Activated T-cell treated with anti-CD3 and anti-CD28 coated beads, Interleukin-2, amount 50 U/mL, for 24 hours (primary cell): ENCODE results near the gene SPAG16.
"Not testable (repeated sequence)": the region's sequence is repeated elsewhere in the genome, so short reads cannot be mapped to it uniquely, and the experiment has no call there.

Source experiments
- DNase-seq: peaks from one replicate; pipeline ENCODE4 v3.0.0-alpha.2; 2020
- H3K27ac Mint-ChIP-seq: 2 replicates; pipeline ENCODE4 v1.8.0; 2020; ENCODE audit warnings: mild to moderate bottlenecking, mixed read lengths
- H3K27me3 Mint-ChIP-seq: 2 replicates; pipeline ENCODE4 v1.8.0; 2020; ENCODE audit warnings: mixed read lengths
- H3K36me3 Mint-ChIP-seq: 2 replicates; pipeline ENCODE4 v1.8.0; 2020; ENCODE audit warnings: low read depth, mixed read lengths
- H3K4me1 Mint-ChIP-seq: 2 replicates; pipeline ENCODE4 v1.8.0; 2020; ENCODE audit warnings: low read depth, mixed read lengths
- H3K4me3 Mint-ChIP-seq: 2 replicates; pipeline ENCODE4 v1.8.0; 2020; ENCODE audit warnings: mild to moderate bottlenecking, moderate library complexity, mixed read lengths
- H3K9me3 Mint-ChIP-seq: 2 replicates; pipeline ENCODE4 v1.8.0; 2020; ENCODE audit warnings: mixed read lengths

Gene SPAG16

DNA sequence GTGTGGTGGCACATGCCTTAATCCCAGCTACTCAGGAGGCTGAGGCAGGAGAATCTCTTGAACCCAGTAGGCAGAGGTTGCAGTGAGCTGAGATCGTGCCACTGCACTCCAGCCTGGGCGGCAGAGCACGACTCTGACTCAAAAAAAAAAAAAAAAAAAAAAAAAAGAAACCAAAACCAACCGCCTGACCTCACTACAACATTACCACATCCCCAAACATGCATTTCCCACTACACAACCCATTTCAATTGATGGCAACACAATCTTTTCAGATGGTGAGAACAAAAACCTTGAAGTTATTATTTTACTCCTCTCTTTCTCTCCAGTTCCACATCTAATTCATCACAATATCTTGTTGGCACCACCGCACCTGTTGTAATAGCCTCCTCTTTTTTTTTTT, 778.0 kb downstream of the SPAG16 start:
- not testable (repeated sequence) for H3K4me1 Mint-ChIP-seq, H3K4me3 Mint-ChIP-seq, H3K27me3 Mint-ChIP-seq

DNA sequence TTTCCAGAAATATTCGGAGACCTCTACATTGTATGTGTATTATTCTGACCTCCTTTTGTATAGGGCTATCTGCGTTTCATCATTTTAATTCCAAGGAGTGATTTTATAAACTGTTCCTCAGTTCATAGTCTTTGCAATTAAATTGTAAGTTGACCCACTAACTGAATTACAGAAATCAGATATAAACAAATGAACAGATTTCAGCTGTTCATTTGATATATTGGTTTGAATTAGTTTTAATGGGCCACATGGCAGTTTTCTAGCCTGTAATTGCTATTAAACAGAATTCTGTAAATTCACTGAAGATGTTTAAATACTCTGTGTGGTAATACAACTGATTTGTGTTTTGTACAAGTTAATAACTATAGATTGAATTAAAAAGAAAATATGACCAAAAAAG, 780.2 kb downstream of the SPAG16 start:
- no peaks in the 10 kb centered on the region for H3K36me3 Mint-ChIP-seq
- H3K4me1 Mint-ChIP-seq: no peaks in the 10 kb centered on the region
- H3K9me3 Mint-ChIP-seq: peaks cover 2% of the 10 kb centered on the region
- H3K27me3 Mint-ChIP-seq: no peaks in the 10 kb centered on the region
- no peak overlapping the region for H3K27ac Mint-ChIP-seq
- no peak for DNase-seq
- H3K4me3 Mint-ChIP-seq: no peak overlapping the region

More for the DNA sequence above, 778.0 kb downstream of the SPAG16 start:
- not testable (repeated sequence) for DNase-seq, H3K36me3 Mint-ChIP-seq, H3K9me3 Mint-ChIP-seq, H3K27ac Mint-ChIP-seq

DNA sequence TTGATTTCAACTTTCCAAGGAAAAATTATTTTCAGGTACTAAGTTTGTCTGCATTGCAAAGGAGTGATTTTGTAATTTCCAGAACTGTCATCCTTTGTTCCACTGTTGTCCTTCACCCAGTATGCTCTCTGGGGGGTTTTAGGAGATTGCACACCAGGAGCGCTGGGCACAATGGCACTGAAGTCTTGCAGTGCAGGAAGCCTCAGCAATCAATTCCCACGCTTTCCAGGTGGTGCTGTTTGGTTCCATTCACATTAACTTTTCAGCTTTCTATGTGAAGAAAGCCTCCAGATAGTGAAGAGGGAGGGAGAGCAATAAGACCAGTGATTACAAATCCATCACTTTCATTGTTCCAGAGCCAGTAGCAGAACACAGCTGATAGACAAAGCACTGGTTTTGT, 782.6 kb downstream of the SPAG16 start:
- Mint-ChIP-seq H3K4me3 (no peak overlapping the region), H3K36me3 (no peaks in the 10 kb centered on the region), H3K27ac (no peak overlapping the region), H3K27me3 (no peaks in the 10 kb centered on the region), H3K9me3 (peaks cover 2% of the 10 kb centered on the region), H3K4me1 (no peaks in the 10 kb centered on the region)
- DNase-seq: no peak

DNA sequence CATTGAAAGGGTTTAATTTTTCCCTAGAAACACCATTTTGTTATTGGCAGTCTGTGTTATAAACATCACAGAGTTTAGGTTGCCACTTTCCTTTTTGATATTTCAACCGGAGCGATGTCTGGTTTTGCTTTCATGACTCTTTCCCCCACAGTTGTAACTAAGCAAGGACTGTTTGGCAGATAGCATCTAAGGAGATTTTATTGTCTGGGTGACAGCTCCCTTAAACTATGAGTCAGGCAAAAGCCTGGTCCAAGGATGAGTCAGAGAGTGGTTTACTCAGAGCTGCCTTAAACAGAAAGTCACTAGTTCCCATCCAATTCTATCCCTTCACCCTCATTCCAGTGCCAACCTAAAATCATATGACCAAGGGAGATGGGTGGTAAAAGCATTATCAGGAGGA, 785.0 kb downstream of the SPAG16 start:
- DNase-seq: no peak
- Mint-ChIP-seq H3K27me3 (no peaks in the 10 kb centered on the region), H3K4me3 (no peak overlapping the region), H3K27ac (no peak overlapping the region), H3K4me1 (no peaks in the 10 kb centered on the region), H3K36me3 (no peaks in the 10 kb centered on the region), H3K9me3 (no peaks in the 10 kb centered on the region)

DNA sequence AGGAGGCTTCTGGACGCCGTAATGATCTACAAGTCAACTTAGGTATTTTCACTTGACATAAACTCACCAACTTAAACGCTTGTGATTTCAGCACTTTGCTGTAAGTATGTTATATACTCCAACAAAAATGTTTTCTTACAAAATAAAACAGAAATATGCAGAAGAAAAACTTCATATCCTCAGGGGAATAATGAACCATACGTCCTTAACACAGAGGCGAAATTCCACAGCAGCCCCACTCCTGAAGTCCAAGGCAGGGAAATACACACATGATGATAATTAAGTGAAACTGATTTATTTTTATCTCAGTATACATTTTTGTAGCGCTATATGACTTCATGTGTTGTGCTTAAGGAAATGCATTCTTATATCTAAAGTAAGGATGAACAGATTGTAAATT, 791.2 kb downstream of the SPAG16 start:
- no peaks in the 10 kb centered on the region for H3K36me3 Mint-ChIP-seq
- no peaks in the 10 kb centered on the region for H3K4me1 Mint-ChIP-seq
- no peak overlapping the region for H3K4me3 Mint-ChIP-seq
- no peak overlapping the region for H3K27ac Mint-ChIP-seq
- DNase-seq: no peak
- H3K9me3 Mint-ChIP-seq: no peaks in the 10 kb centered on the region
- no peaks in the 10 kb centered on the region for H3K27me3 Mint-ChIP-seq

DNA sequence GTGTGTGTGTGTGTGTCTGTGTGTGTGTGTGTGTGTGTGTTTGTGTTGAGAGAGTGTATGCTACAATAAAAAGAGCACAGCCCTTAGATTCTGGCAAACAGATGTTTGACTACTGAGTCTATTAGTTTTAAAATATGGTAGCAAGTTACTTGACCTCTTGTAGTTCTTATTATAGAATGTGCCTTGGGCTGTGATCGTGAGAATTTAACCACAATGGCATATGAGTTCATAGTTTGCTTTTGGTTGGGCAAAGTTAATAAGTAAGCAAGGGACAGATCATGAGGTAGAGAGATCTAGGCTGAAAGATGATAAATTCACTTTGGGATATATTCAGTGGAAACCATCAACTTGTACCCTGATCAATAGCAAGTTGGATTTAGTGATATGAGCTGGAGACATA, 792.3 kb downstream of the SPAG16 start:
- Mint-ChIP-seq H3K9me3 (no peaks in the 10 kb centered on the region), H3K27ac (no peak overlapping the region), H3K4me3 (no peak overlapping the region), H3K36me3 (no peaks in the 10 kb centered on the region), H3K4me1 (no peaks in the 10 kb centered on the region), H3K27me3 (no peaks in the 10 kb centered on the region)
- no peak for DNase-seq

DNA sequence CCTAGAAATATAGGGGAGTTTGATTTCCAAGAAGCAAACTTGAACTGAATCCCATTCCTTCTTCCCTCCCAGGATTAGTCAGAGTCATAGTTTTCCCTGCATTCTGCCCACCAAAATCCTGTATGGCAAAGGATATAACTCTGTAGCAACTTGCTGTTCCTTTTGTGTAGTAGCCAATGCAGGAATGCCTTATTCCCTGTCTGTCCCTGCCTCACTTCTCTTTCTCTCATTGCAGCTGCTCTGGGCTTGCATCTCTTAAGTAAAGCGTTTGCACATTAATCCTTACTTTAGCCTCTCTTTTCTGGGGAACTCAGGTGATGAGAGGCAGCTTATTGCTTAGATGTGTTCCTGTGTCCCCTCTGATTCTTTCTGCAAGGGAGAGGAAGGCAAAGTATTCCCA, 793.5 kb downstream of the SPAG16 start:
- H3K27ac Mint-ChIP-seq: no peak overlapping the region
- no peaks in the 10 kb centered on the region for H3K4me1 Mint-ChIP-seq
- no peak for DNase-seq
- H3K36me3 Mint-ChIP-seq: no peaks in the 10 kb centered on the region
- no peak overlapping the region for H3K4me3 Mint-ChIP-seq
- H3K9me3 Mint-ChIP-seq: no peaks in the 10 kb centered on the region
- no peaks in the 10 kb centered on the region for H3K27me3 Mint-ChIP-seq

DNA sequence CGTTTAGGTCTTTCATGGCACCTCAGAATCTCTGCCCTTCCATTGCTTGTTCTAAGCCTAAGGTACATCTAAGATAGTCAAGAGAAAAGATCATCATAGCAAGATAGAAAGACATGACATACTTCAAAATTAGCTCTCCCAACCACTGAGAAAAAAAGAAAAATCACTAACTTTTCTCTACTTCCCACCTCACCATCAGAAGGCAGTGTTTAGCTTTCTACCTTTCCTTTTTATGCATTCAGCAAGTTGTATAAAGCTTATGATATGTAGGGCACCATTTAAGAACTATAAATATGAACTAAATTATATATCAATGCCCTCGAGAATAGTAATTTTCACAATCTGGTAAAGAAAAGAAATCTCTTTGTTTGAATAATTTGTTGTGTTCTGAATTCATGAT, 794.8 kb downstream of the SPAG16 start:
- Mint-ChIP-seq H3K4me1 (no peaks in the 10 kb centered on the region), H3K4me3 (no peak overlapping the region), H3K36me3 (no peaks in the 10 kb centered on the region), H3K9me3 (no peaks in the 10 kb centered on the region), H3K27me3 (no peaks in the 10 kb centered on the region), H3K27ac (no peak overlapping the region)
- no peak for DNase-seq

DNA sequence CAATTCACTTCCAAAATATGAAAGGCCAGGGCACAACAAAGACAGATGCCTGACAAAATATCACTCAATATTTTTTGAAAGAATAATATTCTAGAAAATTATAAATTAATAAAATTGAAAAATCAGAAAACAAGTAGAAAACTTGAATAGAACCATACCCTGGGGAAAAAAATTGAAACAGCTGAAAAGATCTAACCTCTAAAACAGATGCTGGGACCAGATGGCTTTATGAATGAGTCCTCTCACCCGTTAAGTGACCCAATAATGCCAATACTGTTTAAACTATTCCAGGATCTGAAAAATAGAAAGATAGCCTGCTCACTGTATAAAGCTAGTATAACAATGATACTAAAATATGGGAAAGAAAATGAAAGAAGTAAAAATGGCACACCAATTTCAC, 804.3 kb downstream of the SPAG16 start:
- no peaks in the 10 kb centered on the region for H3K4me1 Mint-ChIP-seq

DNA sequence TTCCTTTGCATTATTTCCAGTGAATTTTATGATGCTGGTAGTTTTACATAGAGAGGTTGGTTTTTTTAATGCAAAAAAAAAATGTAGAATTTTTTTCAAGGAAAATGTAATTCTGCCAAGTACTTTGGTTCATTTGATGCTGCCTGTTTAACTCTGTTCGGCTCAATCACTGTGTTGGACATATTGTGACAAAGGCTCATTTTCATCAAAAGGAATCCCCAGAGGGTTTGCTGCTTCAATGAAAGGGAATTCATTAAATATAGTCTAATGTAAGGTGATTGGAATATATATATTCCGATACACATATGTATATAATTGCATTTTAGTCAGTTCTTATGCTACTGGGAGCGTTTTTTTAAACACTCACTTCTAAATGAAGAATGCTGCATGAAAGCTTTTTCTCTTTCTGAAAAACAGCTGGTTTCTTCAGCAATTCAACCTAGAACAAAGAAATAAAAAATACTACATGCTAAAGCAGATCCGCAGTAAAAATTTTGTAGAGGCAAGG, 812.0 kb downstream of the SPAG16 start:
- Mint-ChIP-seq H3K9me3 (no peaks in the 10 kb centered on the region), H3K4me3 (no peak overlapping the region), H3K27ac (no peak overlapping the region), H3K27me3 (no peaks in the 10 kb centered on the region), H3K4me1 (no peaks in the 10 kb centered on the region), H3K36me3 (no peaks in the 10 kb centered on the region)
- no peak for DNase-seq

More for the DNA sequence above, 804.3 kb downstream of the SPAG16 start:
- Mint-ChIP-seq H3K36me3 (no peaks in the 10 kb centered on the region), H3K27me3 (no peaks in the 10 kb centered on the region), H3K9me3 (no peaks in the 10 kb centered on the region), H3K4me3 (no peak overlapping the region), H3K27ac (no peak overlapping the region)
- no peak for DNase-seq

DNA sequence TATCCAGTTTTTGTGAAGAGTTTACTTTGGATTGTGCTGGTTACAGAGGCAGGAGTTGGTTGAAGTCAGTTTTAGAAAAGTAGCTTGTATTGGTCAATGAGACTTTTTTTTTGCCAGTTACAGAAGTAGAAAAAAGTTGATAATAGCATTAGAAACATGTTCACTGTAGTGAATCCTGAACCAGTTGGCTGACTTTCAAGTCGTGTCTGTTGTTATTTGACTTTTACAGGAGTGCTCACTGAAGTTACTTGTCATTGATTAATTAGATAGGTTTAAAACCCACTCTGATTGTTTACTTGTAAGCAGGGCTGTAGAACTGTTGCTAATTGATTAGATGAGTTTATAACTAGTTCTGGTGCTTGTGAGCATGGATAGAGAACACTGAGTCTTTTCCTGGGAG, 814.5 kb downstream of the SPAG16 start:
- H3K9me3 Mint-ChIP-seq: no peaks in the 10 kb centered on the region
- H3K4me1 Mint-ChIP-seq: no peaks in the 10 kb centered on the region
- no peaks in the 10 kb centered on the region for H3K36me3 Mint-ChIP-seq
- DNase-seq: no peak
- H3K27me3 Mint-ChIP-seq: no peaks in the 10 kb centered on the region
- no peak overlapping the region for H3K27ac Mint-ChIP-seq
- no peak overlapping the region for H3K4me3 Mint-ChIP-seq

DNA sequence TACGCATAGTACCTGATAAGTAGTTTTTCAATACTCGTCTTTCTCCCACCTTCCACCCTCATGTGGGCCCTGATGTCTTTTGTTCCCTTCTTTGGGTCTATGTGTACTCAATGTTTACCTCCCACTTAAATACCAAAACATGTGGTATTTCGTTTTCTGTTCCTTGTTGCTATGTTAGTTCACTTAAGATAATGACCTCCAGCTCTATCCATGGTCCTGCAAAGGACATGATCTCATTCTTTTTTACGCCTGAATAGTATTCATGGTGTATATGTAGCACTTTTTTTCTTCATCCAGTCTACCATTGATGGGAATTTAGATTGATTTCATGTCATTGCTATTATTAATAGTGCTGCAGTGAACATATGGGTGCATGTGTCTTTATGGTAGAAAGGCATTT, 816.2 kb downstream of the SPAG16 start:
- Mint-ChIP-seq H3K27ac (no peak overlapping the region), H3K9me3 (no peaks in the 10 kb centered on the region), H3K4me3 (no peak overlapping the region), H3K36me3 (no peaks in the 10 kb centered on the region), H3K4me1 (no peaks in the 10 kb centered on the region), H3K27me3 (no peaks in the 10 kb centered on the region)
- DNase-seq: no peak

DNA sequence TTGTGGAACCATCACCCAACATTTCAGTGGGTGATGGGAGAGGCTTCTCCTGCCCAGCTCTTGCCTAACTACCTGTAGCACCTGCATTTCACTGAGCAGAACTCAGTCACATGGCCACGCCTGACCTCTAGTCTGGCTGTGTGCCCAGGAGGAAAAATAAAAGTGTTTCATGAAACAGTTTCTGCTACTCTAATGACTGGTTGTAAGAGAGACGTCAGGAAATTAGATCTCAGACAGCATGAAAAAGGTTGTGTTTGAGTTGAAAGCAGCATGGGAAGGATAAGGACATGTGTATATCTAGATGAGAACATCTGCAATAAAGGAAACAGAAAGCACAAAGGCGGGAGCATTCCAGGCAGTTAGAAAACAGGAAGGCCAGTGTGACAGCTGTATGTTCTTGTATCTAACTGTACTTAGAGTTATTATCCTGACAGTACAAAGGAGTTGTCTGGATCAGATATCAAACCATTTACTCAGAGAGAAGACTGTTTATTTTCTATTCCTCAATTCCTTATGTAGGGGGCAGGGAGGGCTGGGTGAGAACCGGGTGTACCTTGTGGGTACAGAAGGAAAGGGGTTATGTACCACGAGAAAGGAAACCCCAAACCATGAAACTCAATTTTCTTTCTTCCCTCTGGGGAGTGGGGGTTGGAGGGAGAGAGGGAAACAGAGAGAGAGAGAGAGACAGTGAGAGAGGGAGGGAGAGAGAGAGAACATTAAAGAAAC, 819.2 kb downstream of the SPAG16 start:
- H3K4me1 Mint-ChIP-seq: no peaks in the 10 kb centered on the region
- no peak overlapping the region for H3K27ac Mint-ChIP-seq
- no peaks in the 10 kb centered on the region for H3K27me3 Mint-ChIP-seq
- no peak overlapping the region for H3K4me3 Mint-ChIP-seq
- H3K36me3 Mint-ChIP-seq: no peaks in the 10 kb centered on the region
- no peaks in the 10 kb centered on the region for H3K9me3 Mint-ChIP-seq
- no peak for DNase-seq

DNA sequence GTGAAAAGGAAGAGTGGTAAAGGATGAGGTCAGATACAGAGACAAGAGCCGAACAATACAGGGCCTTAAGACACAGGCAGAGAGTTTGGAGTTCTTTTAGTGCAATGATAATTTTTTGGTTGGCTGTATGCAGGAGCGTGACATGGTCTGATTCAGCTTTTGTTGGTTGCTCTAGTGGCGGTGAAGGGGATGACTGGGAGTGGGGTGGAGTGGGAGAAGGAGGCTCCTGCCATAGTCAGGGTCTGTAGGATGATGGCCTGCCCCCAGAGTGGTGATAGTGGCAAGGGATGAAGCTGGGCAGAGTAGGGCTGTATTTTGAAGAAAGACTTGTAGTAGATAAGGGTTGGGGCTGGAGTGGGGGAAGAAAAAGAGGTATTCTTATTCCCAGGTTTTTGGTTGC, 820.0 kb downstream of the SPAG16 start:
- H3K4me1 Mint-ChIP-seq: no peaks in the 10 kb centered on the region
- H3K27ac Mint-ChIP-seq: no peak overlapping the region
- no peaks in the 10 kb centered on the region for H3K9me3 Mint-ChIP-seq

DNA sequence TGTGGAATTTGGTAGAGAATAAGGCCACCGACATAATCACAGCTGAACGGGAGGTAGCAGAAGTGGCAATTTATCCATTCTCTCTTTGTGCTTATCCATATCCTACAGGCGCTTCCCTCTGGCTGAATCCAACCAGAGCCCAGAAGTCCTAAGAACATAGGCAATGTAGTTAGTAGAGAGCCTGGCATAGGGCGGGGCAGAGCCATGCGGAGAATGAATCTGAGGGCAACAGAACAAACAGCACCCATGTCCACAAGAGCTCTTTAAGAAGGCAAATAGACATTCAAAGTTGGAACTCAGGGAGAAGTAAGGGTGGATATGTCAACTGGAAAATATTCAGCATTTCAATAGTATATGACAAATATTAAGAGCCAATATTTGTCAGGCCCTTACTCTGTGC, 820.7 kb downstream of the SPAG16 start:
- Mint-ChIP-seq H3K27me3 (no peaks in the 10 kb centered on the region), H3K4me3 (no peak overlapping the region), H3K4me1 (no peaks in the 10 kb centered on the region), H3K27ac (no peak overlapping the region), H3K9me3 (no peaks in the 10 kb centered on the region), H3K36me3 (no peaks in the 10 kb centered on the region)
- DNase-seq: no peak

More for the DNA sequence above, 820.0 kb downstream of the SPAG16 start:
- no peak for DNase-seq
- no peaks in the 10 kb centered on the region for H3K27me3 Mint-ChIP-seq
- no peak overlapping the region for H3K4me3 Mint-ChIP-seq
- no peaks in the 10 kb centered on the region for H3K36me3 Mint-ChIP-seq

DNA sequence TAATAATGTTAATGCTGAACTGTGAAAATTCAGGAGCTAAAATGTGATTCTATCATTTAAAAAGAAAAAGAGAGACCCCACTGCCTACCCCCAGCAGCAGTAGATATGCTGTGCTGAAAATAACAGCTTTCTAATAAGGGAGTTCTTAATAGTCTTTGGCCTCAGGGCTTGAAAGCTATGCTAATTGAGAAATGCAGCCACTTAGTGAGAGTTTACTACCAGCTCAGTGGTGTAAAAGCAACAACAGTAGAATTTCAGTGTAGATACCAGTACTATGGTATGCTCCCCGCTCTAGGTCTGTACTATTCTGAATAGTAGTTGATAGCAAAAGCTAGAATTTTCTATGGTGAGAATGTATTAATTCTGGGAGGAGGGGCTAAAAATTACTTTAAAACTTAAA, 823.5 kb downstream of the SPAG16 start:
- no peaks in the 10 kb centered on the region for H3K36me3 Mint-ChIP-seq
- peaks cover 3% of the 10 kb centered on the region for H3K9me3 Mint-ChIP-seq
- DNase-seq: no peak
- no peak overlapping the region for H3K27ac Mint-ChIP-seq
- no peak overlapping the region for H3K4me3 Mint-ChIP-seq
- H3K27me3 Mint-ChIP-seq: no peaks in the 10 kb centered on the region
- no peaks in the 10 kb centered on the region for H3K4me1 Mint-ChIP-seq
